Stimulated activated CD8-positive, alpha-beta memory T cell treated with anti-CD3 and anti-CD28 coated beads, Interleukin-12 subunit alpha, Interleukin-12 subunit beta, amount 100 ng/mL, for 1 hour (primary cell): Measurements from ENCODE around the gene TUBGCP6.

Experiments
- DNase-seq: peaks from one replicate; pipeline ENCODE4 v3.0.0-alpha.2; 2020; ENCODE audit warnings: low read depth

TUBGCP6 gene, protein sequence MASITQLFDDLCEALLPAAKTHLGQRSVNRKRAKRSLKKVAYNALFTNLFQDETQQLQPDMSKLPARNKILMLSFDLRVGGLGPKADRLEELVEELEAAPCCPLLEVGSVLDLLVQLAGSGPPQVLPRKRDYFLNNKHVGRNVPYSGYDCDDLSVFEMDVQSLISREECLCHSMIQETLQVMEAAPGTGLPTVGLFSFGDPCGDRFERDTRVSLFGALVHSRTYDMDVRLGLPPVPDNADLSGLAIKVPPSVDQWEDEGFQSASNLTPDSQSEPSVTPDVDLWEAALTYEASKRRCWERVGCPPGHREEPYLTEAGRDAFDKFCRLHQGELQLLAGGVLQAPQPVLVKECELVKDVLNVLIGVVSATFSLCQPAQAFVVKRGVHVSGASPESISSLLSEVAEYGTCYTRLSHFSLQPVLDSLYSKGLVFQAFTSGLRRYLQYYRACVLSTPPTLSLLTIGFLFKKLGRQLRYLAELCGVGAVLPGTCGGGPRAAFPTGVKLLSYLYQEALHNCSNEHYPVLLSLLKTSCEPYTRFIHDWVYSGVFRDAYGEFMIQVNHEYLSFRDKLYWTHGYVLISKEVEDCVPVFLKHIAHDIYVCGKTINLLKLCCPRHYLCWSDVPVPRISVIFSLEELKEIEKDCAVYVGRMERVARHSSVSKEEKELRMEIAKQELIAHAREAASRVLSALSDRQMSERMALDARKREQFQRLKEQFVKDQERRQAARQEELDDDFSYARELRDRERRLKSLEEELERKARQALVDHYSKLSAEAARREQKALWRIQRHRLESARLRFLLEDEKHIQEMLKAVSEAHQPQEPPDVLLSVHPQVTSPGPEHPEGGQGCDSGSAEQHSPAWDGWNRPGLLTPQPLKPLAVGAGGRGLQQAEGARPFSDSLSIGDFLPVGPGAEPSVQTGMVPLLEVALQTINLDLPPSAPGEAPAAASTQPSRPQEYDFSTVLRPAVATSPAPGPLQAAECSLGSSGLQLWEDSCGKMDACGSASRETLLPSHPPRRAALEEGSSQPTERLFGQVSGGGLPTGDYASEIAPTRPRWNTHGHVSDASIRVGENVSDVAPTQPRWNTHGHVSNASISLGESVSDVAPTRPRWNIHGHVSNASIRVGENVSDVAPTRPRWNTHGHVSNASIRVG (N-terminal part only)

DNA sequence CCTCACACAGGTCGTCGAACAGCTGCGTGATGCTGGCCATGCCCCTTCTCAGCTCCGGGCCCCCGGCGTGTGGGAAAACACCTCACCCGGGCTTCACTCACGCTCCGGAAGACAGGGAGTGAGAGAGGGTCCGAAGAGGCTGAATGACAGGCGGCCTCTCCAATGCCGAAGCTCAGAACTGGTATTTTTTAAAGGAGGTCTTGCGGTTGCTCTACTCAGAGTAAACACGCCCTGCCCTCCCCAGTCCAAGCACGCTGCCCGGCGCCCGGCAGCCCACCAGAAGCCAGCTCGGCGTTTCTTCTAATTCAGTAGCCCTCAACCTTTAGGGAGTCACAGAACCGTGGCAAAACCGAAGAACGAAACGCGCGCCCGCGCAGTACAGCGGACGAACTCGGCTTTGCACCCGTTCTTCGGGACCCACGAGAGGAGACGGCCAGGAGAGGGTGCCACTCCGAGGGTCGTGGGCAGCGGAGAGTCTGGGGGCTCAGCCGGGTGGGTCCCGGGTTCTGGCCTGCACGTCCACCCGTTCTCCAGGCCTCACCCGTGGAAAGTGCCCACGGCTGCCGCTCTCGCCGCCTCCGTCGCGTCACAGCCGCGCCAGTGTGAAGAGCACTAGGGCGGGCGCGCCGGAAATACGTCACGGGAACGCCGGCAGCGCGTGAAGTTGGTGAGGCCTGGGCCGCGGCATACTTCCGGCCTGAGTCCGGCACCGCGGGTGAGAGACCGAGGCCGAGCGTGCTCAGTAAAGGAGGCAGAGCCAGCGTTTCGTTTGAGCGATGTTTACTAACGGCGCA lies at the start of gene TUBGCP6:
TUBGCP6 (minus strand) TSS at position 604 of the 794 bp plus-strand sequence; CDS start at position 40, 564 bp downstream.
- DNase-seq, result peak; percentile 89

DNA sequence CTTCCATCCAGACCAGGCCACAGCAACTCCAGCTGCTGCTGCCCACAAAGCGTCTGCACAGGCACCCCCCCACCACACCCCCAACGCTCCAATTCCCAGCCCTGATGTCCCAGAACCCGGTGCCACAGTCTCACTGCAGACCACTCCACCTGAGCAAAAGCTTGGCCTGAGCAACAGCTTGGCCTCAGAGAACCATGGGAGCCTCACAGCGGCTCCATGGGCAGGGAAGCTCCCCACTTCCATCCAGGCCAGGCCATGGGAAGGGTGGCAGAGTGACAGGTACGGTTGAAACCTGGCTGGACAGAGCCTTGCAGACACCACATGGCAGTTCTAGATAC lies 49.5 kb upstream of the TUBGCP6 start:
- no peak for DNase-seq

DNA sequence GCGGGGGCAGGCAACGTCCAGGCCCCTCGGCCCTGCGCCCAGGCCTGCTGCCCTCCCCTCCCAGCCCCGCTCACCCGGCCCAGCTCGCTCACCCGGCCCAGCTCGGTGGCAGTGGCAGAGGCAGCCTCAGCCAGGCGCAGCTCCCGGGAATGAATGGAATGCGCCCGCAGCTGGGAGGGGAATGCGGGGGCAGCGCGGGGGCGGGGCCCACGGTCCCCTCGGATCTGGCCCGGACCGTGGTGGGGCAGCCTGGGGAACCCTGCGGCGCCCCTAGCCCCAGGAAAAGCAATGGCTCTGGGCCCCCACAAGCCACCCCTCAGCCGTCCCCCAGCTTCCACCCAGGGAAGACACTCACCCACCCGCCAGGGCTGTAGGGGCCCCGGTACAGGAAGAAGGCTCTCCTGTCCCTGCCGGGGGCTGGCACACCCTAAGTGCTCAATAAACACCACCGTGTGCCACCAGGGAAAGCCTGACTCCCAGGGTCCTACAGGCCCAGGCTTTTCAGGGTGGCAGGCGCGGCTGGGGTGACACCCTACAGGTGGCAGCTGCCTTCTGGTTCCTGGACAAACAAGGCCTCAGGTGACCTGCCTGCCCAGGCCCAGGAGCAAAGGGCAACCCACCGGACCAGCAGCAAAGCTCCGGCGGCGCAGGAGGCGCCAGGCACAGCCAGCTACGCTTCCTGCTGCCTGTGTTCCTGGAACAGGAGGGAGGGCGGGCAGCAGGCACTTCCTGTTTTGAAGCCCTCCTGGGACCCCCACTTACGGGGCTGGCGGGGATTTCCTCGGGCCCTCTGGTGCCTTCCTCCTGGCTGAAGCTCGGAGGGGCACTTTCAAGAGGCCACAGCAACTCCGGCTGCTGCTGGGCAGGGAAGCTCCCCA lies 48.9 kb upstream of the TUBGCP6 start:
- DNase-seq, result no peak

DNA sequence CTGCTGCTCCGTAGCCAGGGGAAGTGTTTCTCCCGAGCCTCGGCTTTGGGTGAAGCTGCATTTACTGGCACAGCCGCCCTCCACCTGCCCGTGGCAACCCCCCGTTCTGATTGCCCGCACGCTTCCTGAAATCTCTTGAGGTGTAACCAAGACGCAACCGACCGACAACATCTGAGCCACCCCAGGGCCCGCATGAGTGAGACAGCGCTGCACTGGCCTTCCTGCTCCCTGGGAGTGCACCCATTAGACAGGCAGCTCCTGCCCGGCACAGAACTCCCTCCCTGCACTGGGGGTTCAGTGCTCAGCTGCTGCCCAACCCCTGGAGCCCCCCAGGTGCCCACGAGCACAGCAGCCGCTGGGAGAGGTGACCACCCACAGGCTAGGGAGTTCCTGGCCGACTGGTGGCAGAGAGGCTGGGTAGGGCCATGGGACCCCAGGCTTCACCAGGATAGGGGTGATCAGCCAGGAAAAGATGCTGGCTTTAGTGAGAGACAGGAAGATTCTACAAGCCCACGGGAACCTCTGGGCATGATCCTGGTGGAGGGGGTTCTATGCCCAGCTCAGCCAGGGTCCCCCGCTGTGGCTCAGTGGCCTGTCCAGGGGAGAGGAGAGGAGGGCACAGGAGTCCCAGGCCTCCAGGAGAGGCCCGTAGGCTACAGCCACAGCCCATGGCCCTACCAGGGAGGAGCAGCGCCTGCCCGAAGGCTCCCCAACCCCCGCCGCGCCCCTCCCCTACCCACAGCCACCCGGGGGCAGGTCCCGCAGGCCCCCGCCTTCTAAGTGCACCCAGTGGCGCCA lies 48.0 kb upstream of the TUBGCP6 start:
- DNase-seq, result no peak

DNA sequence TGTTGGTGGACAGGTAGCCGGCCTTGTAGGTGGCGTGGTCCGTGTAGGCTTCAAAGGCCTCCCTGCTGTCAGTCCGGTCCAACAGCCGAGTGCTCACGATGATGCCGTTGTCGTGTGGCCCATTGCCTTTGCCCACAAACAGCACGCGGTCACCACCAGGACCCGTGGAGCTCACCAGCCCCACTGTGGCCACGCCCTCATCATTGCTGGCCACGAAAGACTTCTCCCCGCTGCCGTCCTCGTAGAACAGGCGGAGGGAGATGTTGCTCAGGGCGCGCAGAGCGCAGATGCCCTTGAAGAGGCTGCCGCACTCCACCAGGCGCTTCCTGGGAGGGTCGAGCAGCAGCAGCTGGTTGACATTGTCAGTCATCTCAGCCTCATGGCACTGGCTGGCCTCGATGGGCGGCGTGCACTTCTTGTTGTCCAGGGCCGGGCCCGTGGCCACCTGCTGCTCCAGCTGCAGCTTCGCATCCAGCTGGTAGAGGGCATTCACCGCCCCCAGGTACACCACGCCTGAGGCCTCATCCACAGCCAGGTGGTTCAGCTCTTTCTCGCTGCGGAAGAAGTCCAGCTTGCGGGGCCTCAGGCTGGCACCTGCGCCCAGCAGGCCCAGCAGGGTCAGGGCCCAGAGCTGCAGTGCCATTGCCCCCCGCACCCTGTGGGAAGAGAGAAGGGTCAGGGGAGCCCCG lies 45.3 kb upstream of the TUBGCP6 start:
- DNase-seq, result no peak

DNA sequence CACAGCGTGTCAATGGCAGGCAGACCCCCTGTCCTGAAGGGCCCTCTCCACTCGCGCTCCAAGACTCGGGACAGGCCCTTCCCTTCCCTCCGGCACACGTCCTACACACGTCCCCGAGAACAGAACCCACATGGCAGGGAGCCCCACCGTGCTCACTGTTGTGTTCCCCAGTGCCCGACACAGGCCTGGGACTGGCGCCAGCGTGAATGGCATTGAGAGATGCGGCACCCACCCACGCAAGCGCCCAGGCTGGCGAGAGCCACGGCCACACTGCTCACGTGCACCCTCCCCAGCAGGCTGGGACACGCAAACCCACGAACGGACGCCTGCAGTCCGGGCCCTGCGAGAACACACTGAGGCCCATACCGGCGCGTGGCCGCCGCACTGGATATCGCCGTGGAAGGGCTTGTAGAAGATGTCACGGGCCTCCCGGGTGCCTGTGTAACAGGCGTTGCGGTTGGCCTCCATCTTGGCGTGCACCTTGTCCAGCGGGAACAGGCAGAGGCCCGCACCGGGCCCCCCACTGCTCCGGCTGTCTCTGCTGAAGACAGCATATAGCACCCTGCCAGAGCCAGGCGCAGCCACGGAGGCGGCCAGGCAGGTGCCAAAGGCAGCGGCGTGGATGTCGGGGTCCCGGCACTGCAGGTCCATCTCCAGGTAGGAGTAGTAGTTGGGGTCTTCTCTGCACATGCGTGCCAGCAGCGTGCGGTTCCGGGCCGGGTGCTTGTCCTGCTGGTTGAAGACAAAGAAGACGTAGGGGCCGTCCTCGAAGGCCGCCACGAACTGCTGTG lies 44.5 kb upstream of the TUBGCP6 start:
- DNase-seq, result no peak

DNA sequence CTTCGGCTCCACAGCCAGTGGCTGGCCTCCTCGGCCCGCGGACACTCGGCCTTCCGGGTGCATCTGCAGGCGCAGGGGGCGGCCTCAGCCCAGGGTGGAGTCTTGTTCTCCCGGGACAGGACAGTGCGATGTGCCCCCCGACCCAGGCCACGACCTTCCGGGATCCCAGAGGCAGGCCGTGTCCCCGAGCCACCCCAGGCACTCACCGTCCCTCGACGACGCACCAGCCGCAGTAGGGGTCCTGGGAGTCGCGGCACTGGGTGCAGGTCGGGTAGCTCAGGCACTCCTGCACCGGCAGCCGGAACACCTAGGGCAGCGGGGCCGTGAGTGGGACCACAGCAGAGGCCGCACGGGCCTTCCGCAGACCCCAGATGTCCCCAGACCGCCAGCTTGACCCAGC lies 42.9 kb upstream of the TUBGCP6 start:
- no peak for DNase-seq

DNA sequence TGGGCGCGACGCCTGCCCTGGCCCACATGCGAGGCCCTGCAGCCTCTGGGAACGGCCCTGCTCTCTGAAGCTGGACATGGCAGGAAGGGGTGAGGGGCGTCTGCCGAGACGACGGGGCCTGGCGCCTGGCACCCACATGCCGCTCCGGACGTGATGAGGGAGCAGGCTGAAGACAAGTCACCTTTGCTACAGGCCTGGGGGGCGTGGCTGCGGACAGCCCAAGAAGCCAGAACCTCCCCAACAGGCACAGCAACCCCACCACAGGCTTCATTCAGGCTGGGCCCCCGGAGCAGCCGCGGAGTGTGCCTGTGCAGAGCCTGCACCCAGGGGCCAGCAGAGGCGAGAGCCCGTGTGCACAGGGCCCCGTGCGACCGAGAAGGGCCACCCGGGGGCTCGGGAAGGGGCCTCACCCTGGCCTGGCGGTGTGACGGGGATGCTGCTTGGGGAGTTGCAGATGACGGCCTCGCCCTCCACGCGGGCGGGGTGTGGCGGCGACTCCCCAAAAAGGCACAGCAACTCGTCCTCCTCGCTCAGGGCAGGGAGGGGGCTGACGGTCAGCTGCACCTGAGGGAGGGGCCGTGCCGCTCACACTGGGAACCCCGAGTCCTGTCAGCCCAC lies 42.0 kb upstream of the TUBGCP6 start:
- DNase-seq, result no peak

DNA sequence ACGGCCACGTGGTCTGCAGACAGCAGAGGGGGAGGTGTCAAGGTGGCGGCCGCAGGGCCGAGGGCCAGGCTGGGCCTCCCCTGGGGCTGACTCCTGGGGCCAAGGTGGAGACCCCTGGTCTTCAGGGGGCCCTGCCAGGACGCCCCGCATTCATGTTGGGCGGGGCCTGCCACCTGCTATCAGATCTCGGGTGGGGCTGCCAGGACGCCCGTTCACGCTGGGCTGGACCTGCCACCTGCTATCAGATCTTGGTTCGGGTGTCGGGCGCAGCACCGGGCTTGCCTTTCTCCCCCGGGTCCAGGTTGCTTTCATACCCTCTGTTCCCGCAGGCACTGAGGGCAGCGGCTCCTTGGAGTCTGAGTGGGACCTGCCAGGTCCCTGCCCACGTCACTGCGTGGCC lies 41.5 kb upstream of the TUBGCP6 start:
- no peak for DNase-seq

DNA sequence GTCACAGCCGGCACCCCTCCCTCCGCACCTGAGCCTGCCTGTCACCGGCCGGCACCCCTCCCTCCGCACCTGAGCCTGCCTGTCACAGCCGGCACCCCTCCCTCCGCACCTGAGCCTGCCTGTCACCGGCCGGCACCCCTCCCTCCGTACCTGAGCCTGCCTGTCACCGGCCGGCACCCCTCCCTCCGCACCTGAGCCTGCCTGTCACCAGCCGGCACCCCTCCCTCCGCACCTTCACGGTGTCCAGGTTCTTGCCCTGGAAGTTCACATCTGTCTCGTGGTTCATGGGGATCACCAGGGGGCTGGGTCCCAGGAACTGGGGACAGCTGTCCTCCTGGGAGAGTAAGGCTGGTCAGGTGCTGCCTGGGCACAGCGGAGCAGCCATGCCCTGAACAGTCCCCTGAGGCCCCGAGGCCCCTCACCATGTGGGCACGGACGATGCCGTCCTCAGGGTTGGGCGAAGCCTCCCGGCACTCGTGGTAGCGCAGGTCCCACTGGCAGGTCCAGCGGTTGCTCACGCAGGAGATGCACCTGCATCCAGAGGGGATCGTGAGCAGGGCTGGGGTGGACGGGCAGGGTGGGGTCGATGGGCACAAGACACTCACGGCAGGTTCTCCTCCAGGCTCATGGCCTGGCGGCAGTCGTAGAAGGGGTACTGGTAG lies 40.9 kb upstream of the TUBGCP6 start:
- no peak for DNase-seq

DNA sequence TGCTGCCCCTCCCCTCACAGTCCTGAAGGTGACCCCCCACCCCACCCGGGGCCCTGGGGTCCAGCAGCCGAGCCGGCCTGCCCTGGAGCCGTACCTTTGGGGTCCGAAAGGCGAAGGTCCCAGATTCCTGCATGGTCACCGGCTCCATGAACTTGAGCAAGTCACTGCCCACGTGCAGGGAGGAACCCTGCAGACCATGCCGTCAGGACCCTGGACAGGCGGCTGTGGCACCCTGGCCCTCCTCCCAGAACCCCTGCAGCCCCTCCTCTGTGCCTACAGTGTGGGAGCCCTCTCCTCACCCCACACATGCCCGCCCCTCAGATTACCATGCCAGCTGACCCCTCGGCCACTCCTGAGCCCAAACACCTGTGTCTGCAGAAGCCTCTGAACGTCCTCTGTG lies 39.7 kb upstream of the TUBGCP6 start:
- no peak for DNase-seq

DNA sequence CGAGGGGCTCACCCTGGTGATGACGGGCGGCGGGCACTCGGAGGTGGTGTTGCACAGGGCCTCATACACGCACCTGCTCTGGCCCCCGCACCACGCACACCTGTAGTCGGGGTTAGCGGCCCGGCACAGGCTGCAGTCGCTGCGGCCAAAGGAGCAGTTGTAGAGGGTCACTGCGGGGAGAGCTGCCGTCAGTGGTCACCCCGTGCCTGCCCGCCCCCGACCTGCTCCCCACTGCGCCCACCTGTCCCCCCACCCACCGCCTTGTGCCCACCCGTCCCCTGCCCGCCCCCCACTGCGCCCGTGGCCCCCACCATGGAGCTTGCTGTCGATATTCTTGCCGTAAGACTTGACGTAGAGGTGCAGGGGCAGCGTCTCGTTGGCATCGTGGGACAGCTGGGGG lies 39.0 kb upstream of the TUBGCP6 start:
- no peak for DNase-seq

DNA sequence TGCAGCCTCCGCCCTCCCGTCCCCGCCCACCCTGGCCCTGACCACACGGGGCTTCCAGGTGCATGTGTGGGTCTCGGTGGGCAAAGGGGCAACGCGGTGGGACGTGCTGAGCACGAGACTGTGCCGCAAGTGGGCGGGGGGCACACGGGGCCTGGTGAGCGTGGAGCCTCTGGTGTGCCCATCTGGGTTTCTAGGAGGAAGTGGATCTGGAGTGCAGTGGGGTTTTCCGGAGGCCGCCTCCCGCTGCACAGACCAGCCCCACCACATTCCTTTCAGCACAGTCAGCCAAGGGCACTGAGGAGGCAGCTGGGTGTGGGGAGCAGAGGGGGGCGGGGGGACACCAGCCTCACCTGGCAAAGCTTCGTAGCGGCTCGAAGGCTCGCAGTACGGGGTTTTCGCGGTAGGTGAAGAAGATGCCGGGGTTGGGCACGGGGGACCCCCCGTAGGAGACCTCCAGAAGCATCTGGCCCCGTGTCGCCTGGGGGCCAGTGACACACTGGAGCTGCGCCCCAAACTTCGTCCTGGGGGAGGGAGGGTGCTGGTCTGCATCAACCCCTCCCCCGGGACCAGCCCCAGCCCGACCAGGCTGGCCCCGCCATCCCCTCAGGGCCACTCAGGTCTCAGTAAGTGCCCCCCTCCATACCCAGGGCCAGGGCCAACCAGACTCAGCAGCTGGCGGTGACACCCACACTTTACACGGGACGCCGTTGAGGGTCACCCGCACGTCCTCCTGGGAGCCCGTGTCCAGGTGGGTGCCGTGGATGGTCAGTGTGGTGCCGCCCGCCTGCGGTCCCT lies 37.7 kb upstream of the TUBGCP6 start:
- no peak for DNase-seq

DNA sequence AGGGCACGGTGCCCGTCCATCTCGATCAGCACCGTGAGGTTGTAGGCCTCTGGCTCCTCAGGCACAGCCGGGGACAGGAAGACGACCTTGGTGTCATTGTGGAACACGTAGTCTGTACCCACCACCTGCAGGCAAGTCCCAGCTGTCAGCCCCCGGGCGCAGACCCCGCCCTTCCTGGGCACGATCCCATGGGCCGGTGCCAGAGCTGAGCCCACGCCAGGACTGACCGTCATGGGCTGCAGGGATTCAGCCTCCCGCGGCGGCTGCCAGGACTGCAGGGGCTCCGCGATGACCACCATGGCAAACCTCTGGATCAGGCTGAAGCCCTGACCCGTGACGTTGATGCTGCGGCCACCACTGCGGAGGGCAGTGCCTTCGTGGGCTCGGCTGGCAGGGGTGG lies 37.1 kb upstream of the TUBGCP6 start:
- DNase-seq, result no peak

DNA sequence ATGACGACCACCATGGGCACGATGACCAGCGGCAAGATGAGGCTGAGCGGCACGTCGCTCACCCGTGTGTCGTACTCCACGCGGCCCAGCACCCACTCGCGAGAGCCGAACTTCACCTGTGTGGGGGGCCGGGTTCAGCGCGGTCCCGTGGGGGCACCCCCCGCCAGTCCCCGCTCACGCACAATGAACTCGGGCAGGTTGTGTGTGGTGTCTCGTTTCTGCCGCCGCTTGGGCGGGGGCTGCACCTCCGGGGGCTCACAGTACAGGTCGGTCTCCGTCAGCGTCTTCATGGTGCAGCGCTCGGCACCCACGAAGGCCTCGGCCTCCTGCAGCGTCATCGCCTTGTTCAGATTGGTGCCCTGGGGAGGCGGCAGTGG lies 36.5 kb upstream of the TUBGCP6 start:
- no peak for DNase-seq

DNA sequence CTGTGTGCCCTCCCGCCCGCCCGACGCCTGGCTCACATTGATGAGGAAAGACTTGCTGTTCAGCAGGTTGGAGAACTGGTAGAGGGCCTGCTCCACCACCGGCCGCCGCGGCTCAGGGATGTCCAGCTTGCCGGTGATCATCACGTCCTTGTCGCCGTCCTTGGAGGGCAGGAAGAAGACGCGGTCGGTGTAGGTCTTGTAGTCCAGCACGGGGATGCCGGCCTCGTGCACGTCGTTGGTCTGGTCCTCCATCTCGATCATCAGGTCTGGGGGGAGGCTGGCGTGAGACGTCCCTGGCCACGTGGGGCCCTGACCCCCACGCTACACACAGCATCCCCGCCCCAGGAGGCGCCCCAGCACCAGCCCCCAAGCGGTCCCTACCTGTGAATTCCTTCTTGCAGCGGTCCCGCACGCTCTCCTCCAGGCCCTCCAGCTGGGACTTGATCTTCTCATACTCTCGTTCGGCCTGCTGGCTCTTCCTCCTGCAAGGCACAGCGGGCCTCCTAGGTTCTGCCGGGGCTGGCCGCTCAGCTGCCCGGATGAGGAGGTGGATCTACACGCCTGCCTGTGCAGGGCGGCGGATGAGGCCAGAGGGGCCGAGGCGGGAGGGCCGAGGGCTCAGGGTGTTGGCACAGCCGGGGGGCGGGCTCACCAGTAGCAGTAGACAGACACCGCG lies 36.0 kb upstream of the TUBGCP6 start:
- DNase-seq, result no peak
